Measurements from ENCODE around the gene TOB1. TPM values are rescaled to one million over a fixed set of nuclear protein-coding genes. Genes with fewer than 3 reads are reported as not detected.
A peak's percentile ranks its signal among the peaks of the same experiment; 100 is the strongest.
"Not testable (repeated sequence)": the region's sequence is repeated elsewhere in the genome, so short reads cannot be mapped to it uniquely, and the experiment has no call there.

Gene TOB1
- total RNA-seq, 4 donors from 2014 or later, result 26.7 to 34.4 (median 31.0) TPM

- no peaks in the 10 kb centered on the region for H3K9me3 ChIP-seq
- TF ChIP-seq POLR2AphosphoS5 (IDR thresholded peaks at IDR 0.05) (no peak), POLR2A (IDR thresholded peaks at IDR 0.05; ENCODE audit: low read depth) (no peak), CTCF (IDR thresholded peaks at IDR 0.05) (no peak), EP300 (IDR thresholded peaks at IDR 0.05) (no peak)
- no peak overlapping the region for H3K27ac ChIP-seq (replicated peaks in 1 of 4)
- H3K4me3 ChIP-seq, result no peak overlapping the region
- no peaks in the 10 kb centered on the region for H3K27me3 ChIP-seq
- DNase-seq (ENCODE audit: extremely low spot score), result no peak
- intact Hi-C loops (cut with DNase I), result no loop called here
- 97% methylated on average over 4 of the region's 4 CpGs for WGBS
- no peaks in the 10 kb centered on the region for H3K36me3 ChIP-seq
- peaks cover 2 to 18% (median 16%) of the 10 kb centered on the region in 4 donors for H3K4me1 ChIP-seq
Observed at GRCh38 chr17:50898369-50899004, 32.3 kb upstream of the TOB1 start.

- H3K4me1 ChIP-seq; H3K9me3 ChIP-seq; H3K36me3 ChIP-seq; H3K27ac ChIP-seq (replicated peaks in 1 of 4); DNase-seq (ENCODE audit: extremely low spot score); intact Hi-C loops (cut with DNase I); H3K27me3 ChIP-seq; H3K4me3 ChIP-seq: not testable (repeated sequence)
- WGBS, result 94% methylated on average over 4 of the region's 4 CpGs
Observed at GRCh38 chr17:50894513-50894912, 28.4 kb upstream of the TOB1 start.

- no peaks in the 10 kb centered on the region for H3K27me3 ChIP-seq
- TF ChIP-seq POLR2AphosphoS5 (IDR thresholded peaks at IDR 0.05) (peak in 1 of 2 donors; percentile 8), POLR2A (IDR thresholded peaks at IDR 0.05; ENCODE audit: low read depth) (no peak)
- peaks cover 0 to 8% (median 0%) of the 10 kb centered on the region in 4 donors for H3K4me1 ChIP-seq
- peak overlapping the region; percentile 19 to 72 (median 42) for H3K27ac ChIP-seq (replicated peaks in 1 of 4)
- H3K36me3 ChIP-seq, result no peaks in the 10 kb centered on the region
- 71% methylated on average over 24 of the region's 28 CpGs for WGBS
- no peaks in the 10 kb centered on the region for H3K9me3 ChIP-seq
- intact Hi-C loops (cut with DNase I), result no loop called here
- no peak for DNase-seq (ENCODE audit: extremely low spot score)
- peak overlapping the region in 2 of 4 donors; percentile 17 to 20 for H3K4me3 ChIP-seq
Observed at GRCh38 chr17:50893183-50893993, 27.2 kb upstream of the TOB1 start.

- peaks cover 0 to 8% (median 0%) of the 10 kb centered on the region in 4 donors for H3K4me1 ChIP-seq
- no peak overlapping the region for H3K27ac ChIP-seq (replicated peaks in 1 of 4)
- no peaks in the 10 kb centered on the region for H3K36me3 ChIP-seq
- H3K27me3 ChIP-seq, result no peaks in the 10 kb centered on the region
- 90% methylated on average over 10 of the region's 10 CpGs for WGBS
- no peak overlapping the region for H3K4me3 ChIP-seq
- TF ChIP-seq POLR2A (IDR thresholded peaks at IDR 0.05; ENCODE audit: low read depth) (no peak), CTCF (IDR thresholded peaks at IDR 0.05) (no peak), POLR2AphosphoS5 (IDR thresholded peaks at IDR 0.05) (no peak), EP300 (IDR thresholded peaks at IDR 0.05) (no peak)
- intact Hi-C loops (cut with DNase I), result no loop called here
- H3K9me3 ChIP-seq, result no peaks in the 10 kb centered on the region
- DNase-seq (ENCODE audit: extremely low spot score), result no peak
Observed at GRCh38 chr17:50892101-50892776, 26.1 kb upstream of the TOB1 start.

GRCh38 chr17:50891577-50891989 is 25.4 kb upstream of the TOB1 start:
- intact Hi-C loops (cut with DNase I), result no loop called here
- H3K27me3 ChIP-seq, result no peaks in the 10 kb centered on the region
- H3K4me3 ChIP-seq, result no peak overlapping the region
- no peak overlapping the region for H3K27ac ChIP-seq (replicated peaks in 1 of 4)
- no peak for TF ChIP-seq CTCF (IDR thresholded peaks at IDR 0.05)
- TF ChIP-seq EP300 (IDR thresholded peaks at IDR 0.05), result no peak
- TF ChIP-seq POLR2A (IDR thresholded peaks at IDR 0.05; ENCODE audit: low read depth), result no peak
- TF ChIP-seq POLR2AphosphoS5 (IDR thresholded peaks at IDR 0.05), result no peak
- H3K9me3 ChIP-seq, result no peaks in the 10 kb centered on the region
- H3K36me3 ChIP-seq, result no peaks in the 10 kb centered on the region
- H3K4me1 ChIP-seq, result peaks cover 0 to 8% (median 0%) of the 10 kb centered on the region in 4 donors
- 95% methylated on average over 4 of the region's 4 CpGs for WGBS
- no peak for DNase-seq (ENCODE audit: extremely low spot score)
